OCI-LY1 (cell line): ENCODE data around the gene EPB41L1.

Source experiments
- H2AFZ ChIP-seq: fragments of 200-600 bp; sonication (generic), shearing (Covaris generic); 2 replicates; pipeline ENCODE4 v1.6.0; 2014; ENCODE audit warnings: antibody characterized with exemption, mild to moderate bottlenecking, low read length
- H3F3A ChIP-seq: fragments of 200-600 bp; sonication (generic), shearing (Covaris generic); 2 replicates; pipeline ENCODE4 v1.6.0; 2014; ENCODE audit warnings: mild to moderate bottlenecking, antibody characterized with exemption, low read length, moderate library complexity; ENCODE audit not compliant: insufficient read depth
- H3K27ac ChIP-seq: fragments of 200-600 bp; sonication (generic); 2 replicates; pipeline ENCODE4 v1.5.1; 2014; ENCODE audit warnings: low read length, mixed run types, mild to moderate bottlenecking, low read depth; ENCODE audit not compliant: poor library complexity, severe bottlenecking
- H3K27me3 ChIP-seq: fragments of 200-600 bp; sonication (generic); 2 replicates; pipeline ENCODE4 v1.6.0; 2014; ENCODE audit warnings: antibody characterized with exemption, mild to moderate bottlenecking, low read length, moderate library complexity; ENCODE audit not compliant: insufficient read depth
- H3K36me3 ChIP-seq: fragments of 200-600 bp; sonication (generic); 2 replicates; pipeline ENCODE4 v1.6.1; 2014; ENCODE audit warnings: mild to moderate bottlenecking, antibody characterized with exemption, low read length, moderate library complexity, mixed read lengths; ENCODE audit not compliant: insufficient read depth
- H3K4me1 ChIP-seq: fragments of 200-600 bp; sonication (generic); 2 replicates; pipeline ENCODE4 v1.5.1; 2014; ENCODE audit warnings: mild to moderate bottlenecking, low read length, moderate library complexity; ENCODE audit not compliant: insufficient read depth, severe bottlenecking
- H3K4me2 ChIP-seq: fragments of 200-600 bp; sonication (generic), shearing (Covaris generic); 2 replicates; pipeline ENCODE4 v1.6.1; 2014; ENCODE audit warnings: low read length
- H3K4me3 ChIP-seq: fragments of 200-600 bp; sonication (generic); 2 replicates; pipeline ENCODE4 v1.5.1; 2014; ENCODE audit warnings: low read length, low read depth, mild to moderate bottlenecking, mixed read lengths; ENCODE audit not compliant: poor library complexity, severe bottlenecking
- H3K79me2 ChIP-seq: fragments of 200-600 bp; shearing (Covaris generic); 2 replicates; pipeline ENCODE4 v1.6.1; 2016; ENCODE audit warnings: mixed run types, low read length, mixed read lengths; ENCODE audit not compliant: insufficient read depth
- H3K9ac ChIP-seq: fragments of 200-600 bp; sonication (generic), shearing (Covaris generic); 2 replicates; pipeline ENCODE4 v1.6.1; 2014; ENCODE audit warnings: mild to moderate bottlenecking, low read length, mixed read lengths
- H3K9me2 ChIP-seq: fragments of 200-600 bp; sonication (generic), shearing (Covaris generic); 2 replicates; pipeline ENCODE4 v1.6.1; 2014; ENCODE audit warnings: low read depth, mild to moderate bottlenecking, low read length, mixed read lengths
- H3K9me3 ChIP-seq: fragments of 200-600 bp; shearing (Covaris generic); 2 replicates; pipeline ENCODE4 v1.6.1; 2014; ENCODE audit warnings: low read length, mixed read lengths
- H4K20me1 ChIP-seq: fragments of 200-600 bp; sonication (generic), shearing (Covaris generic); 2 replicates; pipeline ENCODE4 v1.6.0; 2016; ENCODE audit warnings: mild to moderate bottlenecking, low read length; ENCODE audit not compliant: insufficient read depth
- EZH2 ChIP-seq: fragments of 200-600 bp; sonication (generic), shearing (Covaris generic); IDR thresholded peaks from 2 replicates; pipeline ENCODE4 v1.8.0; 2017; ENCODE audit warnings: borderline replicate concordance, mixed run types, mild to moderate bottlenecking, antibody characterized with exemption, low read length, moderate library complexity, mixed read lengths
- TF ChIP-seq, protein P1 (sequence below): fragments of 200-600 bp; sonication (generic), shearing (Covaris generic); IDR thresholded peaks from 2 replicates; pipeline ENCODE4 v1.5.1; 2017; ENCODE audit warnings: mild to moderate bottlenecking, antibody characterized with exemption, low read length, moderate library complexity, mixed read lengths

Gene EPB41L1

DNA sequence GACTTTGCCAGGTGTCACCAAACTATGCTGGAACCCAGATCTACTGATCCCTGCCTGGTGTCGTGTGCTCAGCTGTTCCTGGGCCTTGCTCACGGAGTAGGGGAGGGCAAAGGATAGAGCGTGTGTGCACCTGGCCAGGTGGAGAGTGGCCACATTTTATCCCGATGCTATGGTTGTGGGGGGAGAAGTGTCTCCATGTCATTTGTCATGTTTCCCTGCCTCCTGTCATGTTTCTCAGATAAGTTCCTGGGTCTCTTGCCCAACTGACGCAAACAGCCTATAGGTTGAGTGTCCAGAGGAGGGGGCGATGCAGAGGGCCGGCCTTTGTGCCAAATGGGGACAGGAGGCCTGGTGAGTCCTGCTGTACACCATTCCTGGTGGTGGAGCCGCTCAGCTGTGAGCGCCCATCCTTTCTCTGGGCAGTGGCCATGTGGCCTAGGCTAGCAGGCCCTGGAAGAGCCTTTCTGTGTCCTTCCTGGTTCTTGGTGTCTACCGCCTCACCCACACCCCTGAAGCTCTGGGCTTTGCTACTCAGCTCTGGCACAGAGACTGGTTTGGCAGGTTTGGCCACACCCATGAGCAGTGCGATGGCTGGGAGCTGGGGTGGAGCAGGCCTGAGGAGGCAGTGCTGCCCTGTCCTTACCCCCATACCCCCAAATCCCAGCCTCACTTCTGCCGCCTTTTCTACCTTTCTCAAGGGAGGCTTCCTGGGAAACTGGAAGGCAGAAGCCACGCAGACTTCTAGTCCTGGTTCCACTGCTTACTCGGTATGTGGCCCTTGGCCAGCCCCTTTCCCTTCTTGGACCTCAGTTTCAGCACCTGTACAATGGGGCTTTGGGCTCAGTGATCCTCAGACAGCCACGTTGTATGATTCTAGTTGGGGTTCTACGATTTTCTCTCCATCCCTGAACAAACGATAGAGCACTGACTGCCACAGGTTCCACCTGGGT lies 32.3 kb upstream of the EPB41L1 start:
- H3K4me2 ChIP-seq = no peak overlapping the region
- H3F3A ChIP-seq = no peaks in the 10 kb centered on the region
- no peak for TF ChIP-seq EZH2
- TF ChIP-seq, protein P1, sequence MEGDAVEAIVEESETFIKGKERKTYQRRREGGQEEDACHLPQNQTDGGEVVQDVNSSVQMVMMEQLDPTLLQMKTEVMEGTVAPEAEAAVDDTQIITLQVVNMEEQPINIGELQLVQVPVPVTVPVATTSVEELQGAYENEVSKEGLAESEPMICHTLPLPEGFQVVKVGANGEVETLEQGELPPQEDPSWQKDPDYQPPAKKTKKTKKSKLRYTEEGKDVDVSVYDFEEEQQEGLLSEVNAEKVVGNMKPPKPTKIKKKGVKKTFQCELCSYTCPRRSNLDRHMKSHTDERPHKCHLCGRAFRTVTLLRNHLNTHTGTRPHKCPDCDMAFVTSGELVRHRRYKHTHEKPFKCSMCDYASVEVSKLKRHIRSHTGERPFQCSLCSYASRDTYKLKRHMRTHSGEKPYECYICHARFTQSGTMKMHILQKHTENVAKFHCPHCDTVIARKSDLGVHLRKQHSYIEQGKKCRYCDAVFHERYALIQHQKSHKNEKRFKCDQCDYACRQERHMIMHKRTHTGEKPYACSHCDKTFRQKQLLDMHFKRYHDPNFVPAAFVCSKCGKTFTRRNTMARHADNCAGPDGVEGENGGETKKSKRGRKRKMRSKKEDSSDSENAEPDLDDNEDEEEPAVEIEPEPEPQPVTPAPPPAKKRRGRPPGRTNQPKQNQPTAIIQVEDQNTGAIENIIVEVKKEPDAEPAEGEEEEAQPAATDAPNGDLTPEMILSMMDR = no peak
- no peaks in the 10 kb centered on the region for H3K9me3 ChIP-seq
- no peaks in the 10 kb centered on the region for H3K4me1 ChIP-seq
- no peaks in the 10 kb centered on the region for H4K20me1 ChIP-seq
- H3K9me2 ChIP-seq = no peaks in the 10 kb centered on the region
- H3K79me2 ChIP-seq = no peaks in the 10 kb centered on the region
- H3K4me3 ChIP-seq = no peak overlapping the region
- no peak overlapping the region for H2AFZ ChIP-seq
- H3K36me3 ChIP-seq = no peaks in the 10 kb centered on the region
- H3K27me3 ChIP-seq = 0 out of 2 replicates have a peak, but pooled peaks cover 3% of the 10 kb centered on the region
- no peak overlapping the region for H3K27ac ChIP-seq
- H3K9ac ChIP-seq = no peak overlapping the region

DNA sequence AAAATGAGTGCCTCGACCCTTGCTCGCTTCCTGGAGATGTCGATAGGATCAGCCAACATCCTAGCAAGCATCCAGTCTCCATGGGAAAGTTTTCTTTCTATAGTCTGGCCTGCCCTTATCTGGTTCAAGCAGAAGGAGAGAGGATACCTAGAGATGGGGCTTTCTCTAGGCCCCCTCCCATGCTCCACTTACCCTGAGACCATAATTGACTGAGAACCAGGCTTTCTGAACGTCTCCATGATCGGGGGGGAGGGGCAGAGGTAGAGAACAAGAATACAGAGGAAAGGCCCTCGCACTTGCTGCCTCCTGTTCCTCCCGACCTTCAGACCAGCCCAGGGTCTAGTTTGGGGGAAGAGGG lies 31.6 kb upstream of the EPB41L1 start:
- Histone ChIP-seq H3K4me2 (no peak overlapping the region), H3K9ac (no peak overlapping the region), H3K36me3 (no peaks in the 10 kb centered on the region), H3K79me2 (no peaks in the 10 kb centered on the region), H3K4me1 (no peaks in the 10 kb centered on the region), H3K9me3 (no peaks in the 10 kb centered on the region), H3F3A (no peaks in the 10 kb centered on the region), H2AFZ (no peak overlapping the region), H3K9me2 (no peaks in the 10 kb centered on the region), H3K27me3 (0 out of 2 replicates have a peak, but pooled peaks cover 3% of the 10 kb centered on the region), H3K4me3 (no peak overlapping the region), H3K27ac (no peak overlapping the region), H4K20me1 (no peaks in the 10 kb centered on the region)
- TF ChIP-seq, protein P1 = no peak
- TF ChIP-seq EZH2 = no peak

DNA sequence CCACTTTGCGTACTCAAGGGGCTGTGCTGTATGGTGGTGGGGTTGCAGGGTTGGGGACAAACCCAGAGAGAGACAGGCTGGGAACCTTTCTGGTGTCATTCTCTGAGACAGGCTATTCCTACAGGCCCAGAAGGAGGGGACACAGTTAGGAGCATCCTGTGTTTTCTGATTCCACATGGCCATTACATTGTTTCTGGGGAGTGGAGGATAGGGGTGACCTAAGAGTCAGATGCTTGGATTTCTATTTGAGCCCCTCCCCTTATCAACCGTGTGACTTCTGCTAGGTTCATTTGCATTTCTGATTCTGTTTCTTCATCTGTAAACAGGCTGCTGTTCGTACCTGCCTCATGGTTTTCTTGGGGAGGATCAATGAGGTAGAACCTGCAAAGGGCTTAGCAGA lies 29.4 kb upstream of the EPB41L1 start:
- H3K4me2 ChIP-seq = no peak overlapping the region
- no peak overlapping the region for H3K27ac ChIP-seq
- no peaks in the 10 kb centered on the region for H4K20me1 ChIP-seq
- no peak overlapping the region for H2AFZ ChIP-seq
- H3K9ac ChIP-seq = no peak overlapping the region
- H3K36me3 ChIP-seq = no peaks in the 10 kb centered on the region
- 0 out of 2 replicates have a peak, but pooled peaks cover 3% of the 10 kb centered on the region for H3K27me3 ChIP-seq
- no peaks in the 10 kb centered on the region for H3F3A ChIP-seq
- no peaks in the 10 kb centered on the region for H3K79me2 ChIP-seq
- H3K9me2 ChIP-seq = no peaks in the 10 kb centered on the region
- no peak for TF ChIP-seq EZH2
- TF ChIP-seq, protein P1 = no peak
- no peaks in the 10 kb centered on the region for H3K4me1 ChIP-seq
- no peaks in the 10 kb centered on the region for H3K9me3 ChIP-seq
- H3K4me3 ChIP-seq = no peak overlapping the region
